GM18511 (cell line): ENCODE results near the gene HOXA2.
A peak's percentile ranks its signal among the peaks of the same experiment; 100 is the strongest.

Source experiments
- ATAC-seq: cut with Tn5 transposase; IDR thresholded peaks from one replicate; pipeline ENCODE4 v1.9.1; 2021; ENCODE audit warnings: mild to moderate bottlenecking, moderate library complexity; ENCODE audit not compliant: unreplicated experiment

HOXA2 gene

GRCh38 chr7:27083646-27084045, 18.8 kb downstream of the HOXA2 start:
- peak; percentile 83 for ATAC-seq

GRCh38 chr7:27082171-27082570, 20.3 kb downstream of the HOXA2 start:
- ATAC-seq: no peak

DNA sequence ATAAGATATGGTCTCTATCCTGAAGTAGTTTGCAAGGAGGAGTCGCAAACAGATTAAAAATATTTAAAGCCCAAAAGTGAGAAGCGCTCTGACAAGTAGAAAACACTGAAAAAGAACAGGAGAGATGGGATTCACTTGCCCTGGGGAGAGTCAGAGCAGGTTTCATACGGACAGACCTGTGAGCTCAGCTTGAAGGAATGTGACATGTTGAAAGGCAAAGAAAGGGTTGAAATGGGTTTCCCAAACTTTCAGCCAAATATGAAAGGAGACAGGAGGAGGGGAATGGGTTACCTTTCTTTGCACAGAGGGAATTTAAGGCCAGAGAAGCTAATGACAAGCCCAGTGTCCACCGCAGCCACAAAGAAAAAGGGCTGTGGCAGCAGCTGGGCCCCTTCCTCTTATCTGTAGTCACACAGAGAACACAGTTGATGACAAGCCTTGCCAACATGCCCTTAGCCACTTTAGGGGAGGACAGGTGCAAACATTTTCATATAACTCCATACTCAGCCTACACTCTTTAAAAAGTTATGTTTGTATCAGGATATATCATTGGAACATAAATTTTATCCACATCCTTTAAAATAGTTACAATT, 21.5 kb downstream of the HOXA2 start:
- no peak for ATAC-seq

DNA sequence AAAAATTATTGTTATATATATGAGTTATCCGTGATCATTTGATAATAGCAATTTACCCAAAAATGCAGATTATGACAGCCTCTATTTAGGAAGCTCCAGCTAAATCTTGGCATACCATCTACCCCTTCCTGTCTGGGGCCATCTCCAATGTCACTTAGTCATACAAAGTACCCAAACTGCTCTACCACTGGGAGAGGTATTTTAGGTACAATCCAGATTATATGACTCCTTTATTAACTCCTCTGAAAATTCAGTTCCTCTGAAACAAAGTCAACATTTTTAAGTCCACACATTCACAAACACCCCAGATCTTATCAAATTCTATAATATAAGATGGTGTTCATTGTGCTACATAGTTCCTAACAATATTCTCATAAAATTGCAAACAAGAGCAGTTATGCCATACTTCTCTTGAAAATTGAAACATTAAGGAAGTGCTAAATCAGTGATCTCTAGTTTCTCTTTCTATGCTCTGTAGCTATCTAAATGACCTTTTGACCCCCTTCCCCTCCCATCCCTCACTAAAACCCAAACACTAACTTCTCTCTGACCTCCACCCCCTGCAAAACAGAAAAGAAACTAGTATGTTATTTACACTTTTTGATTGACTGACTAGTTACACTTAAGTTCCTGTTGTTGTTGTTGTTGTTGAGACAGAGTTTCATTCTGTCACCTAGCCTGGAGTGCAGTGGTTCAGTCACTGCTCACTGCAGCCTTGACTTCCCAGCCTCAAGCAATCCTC, 23.1 kb downstream of the HOXA2 start:
- ATAC-seq: peak; percentile 69

GRCh38 chr7:27078616-27079233, 23.8 kb downstream of the HOXA2 start:
- ATAC-seq: no peak

DNA sequence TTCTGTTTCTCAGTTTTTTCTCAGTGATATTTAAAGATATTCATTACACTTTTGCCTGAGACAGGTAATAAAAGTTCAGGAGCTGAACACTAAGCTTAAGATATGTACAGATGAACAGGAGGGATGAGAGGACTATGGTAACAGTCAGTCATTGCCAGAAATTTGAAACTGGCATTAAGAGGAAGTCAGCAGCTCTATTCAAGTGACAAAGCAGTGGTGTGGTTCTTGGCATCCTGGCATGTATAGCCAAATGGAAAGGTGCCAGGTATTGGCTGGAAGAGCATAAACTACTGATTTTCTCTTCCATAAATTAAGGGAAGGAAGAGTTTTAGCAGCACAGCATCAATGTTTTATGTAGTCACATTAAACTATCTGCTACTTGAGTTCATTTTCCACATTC, 29.4 kb downstream of the HOXA2 start:
- no peak for ATAC-seq

DNA sequence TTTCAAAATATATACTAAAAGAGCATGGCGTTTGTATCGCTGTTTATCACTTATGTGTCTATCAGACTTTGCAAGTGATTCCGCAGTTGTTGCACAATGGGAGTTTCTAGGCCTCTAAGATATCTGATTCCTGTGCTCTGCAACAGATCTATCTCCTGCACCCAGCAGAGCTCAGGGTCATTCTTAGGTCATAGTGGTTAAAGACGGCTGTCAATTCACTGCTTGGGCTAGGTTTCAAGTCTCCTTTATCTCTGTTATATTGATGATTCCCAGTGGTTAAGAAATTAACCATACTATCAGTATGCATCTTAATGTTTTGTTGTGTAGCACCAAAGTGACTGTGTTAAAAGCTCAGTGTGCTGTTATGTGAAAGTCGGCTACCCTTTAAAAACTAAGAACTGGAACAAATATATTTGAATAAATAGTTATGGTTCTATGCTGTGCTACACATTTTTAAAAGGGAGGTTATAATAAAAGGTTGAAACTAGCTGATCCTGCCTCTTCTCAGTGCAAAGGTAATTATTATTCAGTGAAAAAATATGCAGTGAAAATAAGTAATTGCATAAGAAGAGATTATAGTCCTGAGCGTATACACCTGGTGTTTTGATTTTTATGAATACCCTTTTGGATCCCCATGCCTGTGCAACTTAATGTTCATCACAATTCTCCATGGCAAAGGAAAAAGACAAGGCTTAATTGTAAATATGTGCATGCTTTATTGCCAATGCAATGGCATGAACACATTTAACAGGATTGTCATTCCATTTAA, 30.7 kb downstream of the HOXA2 start:
- no peak for ATAC-seq

DNA sequence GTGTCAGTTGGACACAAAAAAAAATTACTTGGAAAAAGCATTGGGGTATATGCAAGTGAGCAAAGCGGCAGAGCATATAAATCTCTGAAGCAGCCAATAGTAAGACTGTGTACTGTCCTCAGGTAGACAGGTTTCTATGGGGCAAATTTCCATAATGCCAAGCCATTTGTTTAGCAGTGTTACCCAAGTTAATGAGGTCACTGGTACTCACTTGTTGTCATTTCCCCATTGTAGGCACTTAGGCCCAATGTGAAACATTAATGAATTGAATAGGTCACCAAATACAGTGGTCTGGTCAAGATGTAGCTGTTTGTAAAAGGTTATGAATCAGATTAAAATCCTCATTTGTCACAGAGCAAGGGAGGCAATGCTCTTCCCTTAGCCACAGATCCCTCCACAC, 34.2 kb downstream of the HOXA2 start:
- no peak for ATAC-seq

GRCh38 chr7:27066148-27066547, 36.3 kb downstream of the HOXA2 start:
- ATAC-seq: no peak

DNA sequence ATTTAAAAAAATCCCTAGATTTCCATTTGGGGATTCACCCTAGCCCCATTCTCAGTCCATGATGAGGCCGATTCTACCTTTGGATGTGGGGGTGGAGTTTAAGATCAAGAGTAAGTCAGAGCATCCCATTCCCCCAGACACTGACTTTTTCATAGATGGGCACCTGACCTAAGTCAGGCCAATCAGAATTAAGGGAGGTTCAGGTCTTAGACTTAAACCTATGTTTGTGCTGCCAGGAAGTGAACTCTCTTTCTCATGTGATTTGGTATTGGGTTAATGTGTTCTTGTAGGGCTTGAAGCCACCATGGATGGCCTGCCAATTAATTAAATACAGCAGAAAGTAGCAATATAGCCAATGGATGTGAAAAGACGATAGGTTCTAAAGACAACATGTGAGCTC, 36.8 kb downstream of the HOXA2 start:
- no peak for ATAC-seq

GRCh38 chr7:27064661-27065060, 37.8 kb downstream of the HOXA2 start:
- ATAC-seq: no peak

- ATAC-seq: no peak
Measured at GRCh38 chr7:27064159-27064558, 38.3 kb downstream of the HOXA2 start.

DNA sequence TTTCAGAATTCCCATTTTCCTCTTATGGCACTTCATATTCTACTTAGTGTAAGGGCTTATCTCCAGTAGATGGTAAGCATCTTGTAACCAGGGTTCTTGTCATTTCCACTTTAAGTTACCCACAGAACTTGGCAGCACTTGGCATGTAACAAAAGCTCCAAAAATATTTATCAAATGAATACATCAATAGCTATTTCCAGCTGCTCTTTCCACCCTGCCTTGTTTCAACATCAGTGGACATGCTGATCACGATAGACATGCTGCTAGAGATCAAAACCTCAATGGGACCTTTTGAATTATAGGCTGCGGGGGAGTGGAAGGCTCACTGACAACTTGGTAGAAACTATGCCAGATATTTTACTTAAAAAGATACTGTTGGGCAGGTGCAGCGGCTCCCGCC, 39.5 kb downstream of the HOXA2 start:
- no peak for ATAC-seq

DNA sequence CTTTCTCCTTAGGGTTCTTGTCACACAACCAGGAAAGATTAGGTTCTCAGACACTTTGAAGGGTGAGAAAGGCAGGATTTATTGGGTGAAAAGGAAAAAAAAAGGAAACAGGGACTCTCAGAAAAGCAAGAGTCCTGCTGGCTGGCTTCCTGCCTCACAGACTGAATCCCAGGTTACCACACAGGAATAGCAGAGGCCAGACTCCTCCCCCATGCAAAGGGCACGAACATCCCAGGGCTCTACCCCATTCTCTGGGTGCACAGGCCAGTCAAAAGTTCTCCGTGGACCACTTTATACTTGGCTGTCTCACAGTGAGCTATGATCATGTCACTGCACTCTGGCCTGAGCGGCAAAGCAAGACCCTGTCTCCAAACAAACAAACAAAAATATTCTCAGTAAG, 49.3 kb downstream of the HOXA2 start:
- ATAC-seq: no peak

- ATAC-seq: no peak
Measured at GRCh38 chr7:27051451-27051850, 51.0 kb downstream of the HOXA2 start.
